ENCODE results near the gene SPG7.

SPG7 gene

DNA sequence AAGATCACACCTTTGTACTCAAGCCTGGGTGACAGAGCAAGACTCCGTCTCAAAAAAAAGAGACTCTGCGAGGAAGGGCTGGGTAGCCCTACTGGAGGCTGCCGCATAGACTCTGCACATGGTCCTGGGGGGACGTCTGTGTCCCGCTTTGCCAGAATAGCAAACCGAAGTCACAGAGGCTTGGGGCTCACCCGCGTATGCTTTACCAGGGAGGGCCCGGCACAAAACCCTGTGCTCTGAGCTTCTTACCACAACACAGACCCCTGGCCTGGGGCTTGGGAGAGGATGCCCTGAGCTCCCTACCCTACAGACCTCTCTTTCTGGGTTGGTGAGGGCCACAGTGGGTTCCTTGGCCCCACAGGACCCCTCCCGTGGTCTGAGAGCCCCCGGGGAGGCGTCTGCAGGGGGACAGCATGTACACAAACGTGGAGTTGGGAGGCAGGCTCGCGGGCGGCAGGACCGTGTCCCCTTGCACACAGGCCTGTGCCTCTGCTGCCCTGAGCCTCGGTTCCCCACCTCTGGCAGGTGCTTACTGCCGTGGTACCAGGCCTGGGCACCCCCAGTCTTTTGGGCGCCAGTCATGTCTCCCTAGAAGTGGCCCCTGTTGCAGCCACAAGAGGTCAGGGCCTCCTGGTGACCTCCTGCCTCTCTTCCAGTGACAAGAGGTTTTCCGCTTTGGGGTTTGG lies 81.2 kb downstream of the SPG7 start:
- no peaks in the 10 kb centered on the region for H3K36me3 ChIP-seq (ENCODE audit: control insufficient read depth, insufficient read depth, low read length)
- H3K9me3 ChIP-seq (ENCODE audit: control insufficient read depth, insufficient read depth, low read length), result no peaks in the 10 kb centered on the region
- WGBS (ENCODE audit: insufficient coverage, insufficient read length), result no CpG with 5 or more reads among the region's 21 CpGs
- H3K27ac ChIP-seq (ENCODE audit: low read length), result no peak overlapping the region
- H3K27me3 ChIP-seq (ENCODE audit: control insufficient read depth, insufficient read depth, low read length), result no peaks in the 10 kb centered on the region
- H3K4me3 ChIP-seq (ENCODE audit: low read length), result no peak overlapping the region
- DNase-seq (ENCODE audit: low read depth, low spot score), result no peak
- H3K4me1 ChIP-seq (ENCODE audit: control insufficient read depth, insufficient read depth, low read length), result no peaks in the 10 kb centered on the region

DNA sequence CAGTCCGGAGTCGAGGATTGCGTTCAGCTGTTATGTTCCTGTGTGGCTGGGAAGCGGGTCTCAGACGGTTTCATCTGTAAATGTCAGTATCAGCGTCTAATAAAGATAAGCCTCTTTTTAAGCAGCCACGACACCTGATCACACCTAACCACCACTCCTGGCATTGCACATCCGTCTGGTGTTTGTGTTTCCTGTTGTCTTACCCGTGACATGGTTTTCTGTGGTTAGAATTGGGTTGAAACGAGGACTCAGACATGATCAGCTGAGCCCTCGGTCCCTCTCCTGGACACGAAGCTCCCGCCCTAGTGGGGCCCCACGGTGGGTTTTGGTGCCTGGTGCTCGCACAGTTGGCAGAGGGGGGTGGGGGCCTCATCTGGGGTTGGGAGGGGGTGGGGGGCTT lies 85.6 kb downstream of the SPG7 start:
- Histone ChIP-seq H3K27me3 (ENCODE audit: control insufficient read depth, insufficient read depth, low read length) (no peaks in the 10 kb centered on the region), H3K36me3 (ENCODE audit: control insufficient read depth, insufficient read depth, low read length) (peaks cover 4% of the 10 kb centered on the region; the same call in 1 of the 2 replicates), H3K4me3 (ENCODE audit: low read length) (no peak overlapping the region), H3K9me3 (ENCODE audit: control insufficient read depth, insufficient read depth, low read length) (no peaks in the 10 kb centered on the region), H3K27ac (ENCODE audit: low read length) (no peak overlapping the region), H3K4me1 (ENCODE audit: control insufficient read depth, insufficient read depth, low read length) (no peaks in the 10 kb centered on the region)
- no peak for DNase-seq (ENCODE audit: low read depth, low spot score)
- no CpG with 5 or more reads among the region's 15 CpGs for whole genome bisulfite sequencing (ENCODE audit: insufficient coverage, insufficient read length)

DNA sequence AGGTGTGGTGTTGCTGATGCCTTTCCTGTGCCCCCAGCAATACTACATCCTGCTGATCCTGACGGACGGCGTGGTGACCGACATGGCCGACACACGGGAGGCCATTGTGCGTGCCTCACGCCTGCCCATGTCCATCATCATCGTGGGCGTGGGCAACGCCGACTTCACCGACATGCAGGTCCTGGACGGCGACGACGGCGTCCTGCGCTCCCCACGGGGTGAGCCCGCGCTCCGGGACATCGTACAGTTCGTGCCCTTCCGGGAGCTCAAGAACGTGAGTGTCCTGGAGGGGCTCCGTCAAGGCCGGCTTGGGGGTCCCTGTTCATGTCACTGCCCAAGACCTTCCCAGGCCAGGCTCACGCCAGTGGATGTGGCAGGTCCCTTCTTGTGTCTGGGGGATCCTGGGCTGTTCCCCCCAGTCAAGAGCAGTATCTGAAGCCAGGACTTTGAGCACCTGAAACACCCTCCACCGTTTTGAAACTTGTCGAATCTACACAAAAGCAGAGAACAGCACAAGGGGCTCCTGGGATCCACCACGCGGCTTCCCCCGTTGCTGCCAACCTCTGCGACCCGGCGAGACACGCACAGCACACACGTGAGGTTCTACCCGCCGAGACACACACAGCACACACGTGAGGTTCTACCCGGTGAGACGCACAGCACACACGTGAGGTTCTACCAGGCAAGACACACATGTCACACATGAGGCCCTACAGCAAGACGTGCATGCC lies 87.3 kb downstream of the SPG7 start:
- H3K4me3 ChIP-seq (ENCODE audit: low read length), result no peak overlapping the region
- H3K27ac ChIP-seq (ENCODE audit: low read length), result no peak overlapping the region
- H3K9me3 ChIP-seq (ENCODE audit: control insufficient read depth, insufficient read depth, low read length), result no peaks in the 10 kb centered on the region
- H3K27me3 ChIP-seq (ENCODE audit: control insufficient read depth, insufficient read depth, low read length), result no peaks in the 10 kb centered on the region
- H3K36me3 ChIP-seq (ENCODE audit: control insufficient read depth, insufficient read depth, low read length), result peaks cover 4% of the 10 kb centered on the region; the same call in 1 of the 2 replicates
- DNase-seq (ENCODE audit: low read depth, low spot score), result no peak
- WGBS (ENCODE audit: insufficient coverage, insufficient read length), result no CpG with 5 or more reads among the region's 47 CpGs
- H3K4me1 ChIP-seq (ENCODE audit: control insufficient read depth, insufficient read depth, low read length), result peaks cover 3% of the 10 kb centered on the region

DNA sequence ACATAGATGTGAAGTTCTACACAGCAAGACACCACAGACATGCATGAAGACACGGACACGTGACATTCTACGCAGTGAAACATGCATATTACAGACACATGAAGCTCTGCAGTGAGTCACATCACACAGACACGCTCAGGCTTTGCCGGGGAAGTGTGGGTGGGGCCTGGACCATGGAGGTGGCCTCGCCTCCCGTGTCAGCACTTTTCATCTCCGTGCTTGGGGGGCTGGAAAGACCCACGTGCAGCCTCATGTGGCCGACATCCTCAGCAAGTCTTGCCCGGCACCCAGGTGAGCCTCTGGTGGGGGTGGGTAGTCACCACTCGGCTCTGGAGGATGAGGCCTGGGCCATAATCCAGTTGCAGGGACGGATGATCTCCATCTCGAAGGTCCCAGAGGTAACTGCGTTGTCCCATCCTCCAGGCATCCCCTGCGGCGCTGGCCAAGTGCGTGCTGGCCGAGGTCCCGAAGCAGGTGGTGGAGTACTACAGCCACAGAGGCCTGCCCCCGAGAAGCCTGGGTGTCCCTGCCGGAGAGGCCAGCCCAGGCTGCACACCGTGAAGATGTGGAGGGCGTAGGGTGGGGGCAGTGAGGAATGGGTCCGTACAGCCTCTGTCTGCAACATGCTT lies 88.0 kb downstream of the SPG7 start:
- H3K9me3 ChIP-seq (ENCODE audit: control insufficient read depth, insufficient read depth, low read length), result no peaks in the 10 kb centered on the region
- H3K36me3 ChIP-seq (ENCODE audit: control insufficient read depth, insufficient read depth, low read length), result peaks cover 4% of the 10 kb centered on the region; the same call in 1 of the 2 replicates
- WGBS (ENCODE audit: insufficient coverage, insufficient read length), result no CpG with 5 or more reads among the region's 25 CpGs
- H3K4me3 ChIP-seq (ENCODE audit: low read length), result no peak overlapping the region; the same call in 1 of the 2 replicates
- H3K27me3 ChIP-seq (ENCODE audit: control insufficient read depth, insufficient read depth, low read length), result no peaks in the 10 kb centered on the region
- peaks cover 3% of the 10 kb centered on the region for H3K4me1 ChIP-seq (ENCODE audit: control insufficient read depth, insufficient read depth, low read length)
- no peak overlapping the region for H3K27ac ChIP-seq (ENCODE audit: low read length)
- DNase-seq (ENCODE audit: low read depth, low spot score), result no peak

DNA sequence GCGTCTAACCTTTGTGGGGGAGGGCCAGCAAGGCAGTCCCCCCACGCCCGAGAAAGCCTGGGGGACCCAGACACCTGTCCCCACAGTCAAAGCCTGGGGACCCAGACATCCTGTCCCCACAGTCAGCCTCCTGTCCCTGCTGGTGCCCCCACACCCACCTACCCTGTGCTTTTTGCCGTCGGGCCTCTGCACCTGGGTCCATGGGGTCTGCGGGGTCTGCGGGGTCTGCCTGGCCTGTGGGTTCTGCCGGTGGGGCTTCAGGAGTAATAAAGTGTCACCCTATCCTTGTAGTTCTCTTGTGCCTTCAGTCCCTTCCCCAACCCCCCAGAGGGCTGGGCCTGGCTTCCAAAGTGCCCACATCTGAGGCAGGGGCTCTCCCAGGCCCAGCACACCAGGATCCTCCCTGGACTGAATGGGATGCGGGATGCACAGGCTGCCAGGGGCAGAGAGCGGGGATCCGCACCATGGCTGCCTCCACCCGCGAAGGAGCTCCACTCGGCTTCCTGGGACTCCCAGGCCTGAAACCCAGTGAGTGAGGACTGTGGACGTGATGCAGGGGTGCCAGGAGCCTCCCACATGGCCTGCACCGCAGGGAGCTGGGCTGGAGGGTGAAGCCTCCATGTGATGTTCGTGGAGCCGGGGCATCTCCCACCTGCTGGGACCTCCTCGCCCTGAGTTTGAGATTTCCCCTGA lies 88.9 kb downstream of the SPG7 start:
- H3K27me3 ChIP-seq (ENCODE audit: control insufficient read depth, insufficient read depth, low read length), result no peaks in the 10 kb centered on the region
- H3K4me1 ChIP-seq (ENCODE audit: control insufficient read depth, insufficient read depth, low read length), result peaks cover 5% of the 10 kb centered on the region
- no peak overlapping the region for H3K4me3 ChIP-seq (ENCODE audit: low read length)
- DNase-seq (ENCODE audit: low read depth, low spot score), result no peak
- peaks cover 4% of the 10 kb centered on the region; the same call in 1 of the 2 replicates for H3K36me3 ChIP-seq (ENCODE audit: control insufficient read depth, insufficient read depth, low read length)
- WGBS (ENCODE audit: insufficient coverage, insufficient read length), result no CpG with 5 or more reads among the region's 19 CpGs
- no peaks in the 10 kb centered on the region for H3K9me3 ChIP-seq (ENCODE audit: control insufficient read depth, insufficient read depth, low read length)
- H3K27ac ChIP-seq (ENCODE audit: low read length), result no peak overlapping the region

DNA sequence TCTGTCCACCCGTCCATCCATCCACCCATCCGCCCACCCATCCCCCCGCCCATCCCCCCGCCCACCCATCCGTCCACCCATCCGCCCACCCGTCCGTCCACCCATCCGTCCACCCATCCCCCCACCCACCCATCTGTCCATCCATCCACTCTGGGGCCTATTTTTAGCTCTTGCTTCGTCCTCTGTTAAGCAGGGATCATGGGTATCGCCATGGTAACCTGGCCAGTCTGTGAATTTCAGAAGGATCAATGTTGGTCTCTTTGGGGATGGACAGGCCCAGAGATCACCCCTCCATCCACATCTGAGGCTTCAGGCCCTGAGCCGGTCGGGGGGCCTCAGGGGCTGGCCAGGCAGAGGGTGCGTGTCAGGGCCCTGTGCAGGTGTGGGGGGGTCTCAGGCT lies 90.0 kb downstream of the SPG7 start:
- no CpG with 5 or more reads among the region's 14 CpGs for WGBS (ENCODE audit: insufficient coverage, insufficient read length)
- H3K4me3 ChIP-seq (ENCODE audit: low read length), result no peak overlapping the region
- no peak overlapping the region for H3K27ac ChIP-seq (ENCODE audit: low read length)
- H3K27me3 ChIP-seq (ENCODE audit: control insufficient read depth, insufficient read depth, low read length), result no peaks in the 10 kb centered on the region
- no peak for DNase-seq (ENCODE audit: low read depth, low spot score)
- no peaks in the 10 kb centered on the region for H3K9me3 ChIP-seq (ENCODE audit: control insufficient read depth, insufficient read depth, low read length)
- peaks cover 9% of the 10 kb centered on the region for H3K4me1 ChIP-seq (ENCODE audit: control insufficient read depth, insufficient read depth, low read length)
- H3K36me3 ChIP-seq (ENCODE audit: control insufficient read depth, insufficient read depth, low read length), result peaks cover 4% of the 10 kb centered on the region; the same call in 1 of the 2 replicates

DNA sequence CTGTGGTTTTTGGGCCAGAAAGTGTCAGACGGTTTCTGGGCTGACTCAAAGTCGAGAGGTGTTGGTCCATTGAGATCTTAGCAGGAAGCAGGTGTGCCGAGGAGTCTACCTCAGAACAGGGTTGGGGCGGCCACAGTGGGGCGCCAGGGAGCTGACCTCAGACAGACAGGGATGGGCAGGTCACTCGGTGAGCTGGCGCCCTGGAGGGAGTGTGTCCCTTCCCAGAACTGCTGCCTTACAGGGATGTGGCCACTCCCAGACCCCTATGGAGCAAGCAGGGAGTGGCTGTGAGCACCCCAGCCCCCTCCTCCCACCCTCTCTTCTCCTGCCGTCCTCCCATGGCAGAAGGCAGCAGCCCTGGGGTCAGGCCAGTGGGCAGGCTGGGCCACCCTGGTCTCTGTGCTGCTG lies 91.3 kb downstream of the SPG7 start:
- Histone ChIP-seq H3K27ac (ENCODE audit: low read length) (no peak overlapping the region), H3K4me3 (ENCODE audit: low read length) (no peak overlapping the region), H3K4me1 (ENCODE audit: control insufficient read depth, insufficient read depth, low read length) (peaks cover 9% of the 10 kb centered on the region), H3K9me3 (ENCODE audit: control insufficient read depth, insufficient read depth, low read length) (no peaks in the 10 kb centered on the region), H3K36me3 (ENCODE audit: control insufficient read depth, insufficient read depth, low read length) (peaks cover 4% of the 10 kb centered on the region; the same call in 1 of the 2 replicates), H3K27me3 (ENCODE audit: control insufficient read depth, insufficient read depth, low read length) (no peaks in the 10 kb centered on the region)
- DNase-seq (ENCODE audit: low read depth, low spot score), result no peak
- WGBS (ENCODE audit: insufficient coverage, insufficient read length), result no CpG with 5 or more reads among the region's 8 CpGs

DNA sequence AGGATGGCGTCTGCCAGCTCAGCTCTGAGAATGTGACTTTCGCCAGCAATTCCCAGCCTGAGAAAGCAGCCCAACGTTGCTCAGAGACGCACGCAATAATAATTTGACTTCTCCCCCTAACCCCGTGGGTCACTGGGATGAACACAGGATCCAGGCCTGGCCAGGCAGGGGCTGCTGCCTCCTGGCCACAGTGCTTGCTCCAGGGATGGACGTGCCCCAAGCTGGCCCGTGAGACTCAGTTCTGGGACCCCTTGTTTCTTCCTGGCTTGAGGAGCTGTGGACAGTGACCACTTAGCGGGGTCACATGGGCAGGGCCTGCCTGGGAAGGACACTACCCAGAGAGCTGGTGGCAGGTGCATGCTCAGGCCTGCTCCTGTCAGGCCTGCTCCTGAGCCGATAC lies 91.7 kb downstream of the SPG7 start:
- no peak overlapping the region for H3K4me3 ChIP-seq (ENCODE audit: low read length)
- DNase-seq (ENCODE audit: low read depth, low spot score), result no peak
- peaks cover 4% of the 10 kb centered on the region; the same call in 1 of the 2 replicates for H3K36me3 ChIP-seq (ENCODE audit: control insufficient read depth, insufficient read depth, low read length)
- no peaks in the 10 kb centered on the region for H3K27me3 ChIP-seq (ENCODE audit: control insufficient read depth, insufficient read depth, low read length)
- H3K4me1 ChIP-seq (ENCODE audit: control insufficient read depth, insufficient read depth, low read length), result peaks cover 9% of the 10 kb centered on the region
- H3K9me3 ChIP-seq (ENCODE audit: control insufficient read depth, insufficient read depth, low read length), result no peaks in the 10 kb centered on the region
- H3K27ac ChIP-seq (ENCODE audit: low read length), result no peak overlapping the region
- no CpG with 5 or more reads among the region's 10 CpGs for WGBS (ENCODE audit: insufficient coverage, insufficient read length)

DNA sequence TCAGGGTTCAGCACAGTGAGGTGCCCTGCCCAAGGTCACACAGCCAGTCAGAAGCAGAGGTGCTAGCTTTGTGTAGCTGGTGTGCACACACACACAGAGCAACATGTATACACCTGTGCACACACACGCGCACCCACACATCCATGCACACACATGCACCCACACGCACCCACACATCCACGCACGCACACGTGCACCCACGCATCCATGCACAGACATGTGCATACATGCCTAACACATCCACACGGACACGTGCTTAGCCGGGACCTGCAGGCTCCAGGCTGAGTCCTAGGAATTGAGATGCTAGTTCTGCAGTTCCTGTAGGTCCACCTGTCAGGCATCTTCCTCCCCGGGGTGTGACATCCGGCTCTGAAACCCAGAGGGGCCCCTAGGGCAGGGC lies 92.2 kb downstream of the SPG7 start:
- H3K4me3 ChIP-seq (ENCODE audit: low read length), result no peak overlapping the region
- no peak for DNase-seq (ENCODE audit: low read depth, low spot score)
- no peak overlapping the region for H3K27ac ChIP-seq (ENCODE audit: low read length)
- WGBS (ENCODE audit: insufficient coverage, insufficient read length), result no CpG with 5 or more reads among the region's 12 CpGs
- H3K4me1 ChIP-seq (ENCODE audit: control insufficient read depth, insufficient read depth, low read length), result peaks cover 9% of the 10 kb centered on the region
- no peaks in the 10 kb centered on the region for H3K9me3 ChIP-seq (ENCODE audit: control insufficient read depth, insufficient read depth, low read length)
- peaks cover 4% of the 10 kb centered on the region; the same call in 1 of the 2 replicates for H3K36me3 ChIP-seq (ENCODE audit: control insufficient read depth, insufficient read depth, low read length)
- H3K27me3 ChIP-seq (ENCODE audit: control insufficient read depth, insufficient read depth, low read length), result no peaks in the 10 kb centered on the region

DNA sequence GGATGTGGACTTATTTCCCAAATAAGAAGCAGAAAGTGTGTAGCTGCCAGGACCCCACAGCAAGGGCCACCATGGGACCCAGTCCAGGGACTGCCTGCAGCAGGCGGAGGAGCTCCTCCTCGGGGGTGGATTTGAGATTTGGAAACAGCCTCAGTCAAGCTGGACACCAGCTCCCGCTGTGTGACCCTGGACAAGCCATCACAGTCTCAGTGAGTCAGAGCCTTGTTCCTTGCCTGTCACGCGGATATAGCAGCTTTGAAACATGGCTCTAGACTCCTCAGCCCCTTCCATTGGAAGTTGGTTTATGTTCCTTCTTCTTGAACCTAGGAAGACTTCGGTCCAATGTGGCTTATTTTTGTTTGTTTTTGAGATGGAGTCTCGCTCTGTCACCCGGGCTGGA lies 92.8 kb downstream of the SPG7 start:
- DNase-seq (ENCODE audit: low read depth, low spot score), result no peak
- Histone ChIP-seq H3K9me3 (ENCODE audit: control insufficient read depth, insufficient read depth, low read length) (no peaks in the 10 kb centered on the region), H3K27ac (ENCODE audit: low read length) (no peak overlapping the region), H3K4me3 (ENCODE audit: low read length) (no peak overlapping the region), H3K36me3 (ENCODE audit: control insufficient read depth, insufficient read depth, low read length) (peaks cover 1% of the 10 kb centered on the region; the same call in 1 of the 2 replicates), H3K4me1 (ENCODE audit: control insufficient read depth, insufficient read depth, low read length) (peaks cover 9% of the 10 kb centered on the region), H3K27me3 (ENCODE audit: control insufficient read depth, insufficient read depth, low read length) (no peaks in the 10 kb centered on the region)
- WGBS (ENCODE audit: insufficient coverage, insufficient read length), result no CpG with 5 or more reads among the region's 8 CpGs

Data from iPS DF 6.9 (cell line).